ENCODE results near the gene CARD19.

DNA sequence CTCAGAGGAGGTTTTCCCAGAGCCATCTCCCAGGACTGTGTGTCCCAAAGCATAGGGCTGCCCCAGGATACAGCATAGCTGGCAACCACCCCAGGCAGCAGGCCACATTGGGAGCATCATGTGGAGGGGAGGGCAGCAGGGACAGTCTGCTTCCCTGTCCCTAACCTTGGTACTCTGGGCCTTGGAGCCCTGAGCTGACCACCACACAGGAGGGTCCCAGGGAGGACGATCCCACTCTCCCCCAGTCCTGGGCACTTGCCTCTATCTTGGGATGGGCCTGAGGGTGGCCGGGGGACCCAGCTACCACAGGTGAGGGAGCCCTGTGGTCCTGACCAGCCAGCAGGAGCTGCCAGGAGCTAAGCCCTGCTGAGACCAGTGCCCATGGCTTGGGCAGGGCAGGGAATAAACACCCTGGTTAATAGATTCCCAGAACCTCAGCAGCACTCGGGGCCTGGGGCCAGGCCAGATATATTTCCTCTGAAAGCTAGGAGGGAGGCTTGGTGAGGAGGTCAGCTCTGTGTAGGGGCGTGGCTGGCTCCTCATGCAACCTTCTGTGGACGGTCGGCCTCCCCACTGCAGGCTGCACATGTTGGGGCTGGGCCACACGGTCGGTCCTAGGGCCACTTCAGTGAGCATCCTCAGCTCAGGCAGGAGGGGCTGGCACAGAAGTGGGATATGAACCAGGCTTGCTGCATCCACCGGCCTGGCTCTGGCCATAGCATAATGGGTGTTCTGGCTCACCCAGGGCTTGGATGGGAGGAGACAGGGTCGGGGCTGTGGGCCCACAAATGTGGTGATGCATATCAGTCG is 33.9 kb downstream of the CARD19 start:
- TF ChIP-seq ZNF239 (CRISPR knock-in tag; IDR thresholded peaks at IDR 0.05) = no peak
- TF ChIP-seq, protein P1, sequence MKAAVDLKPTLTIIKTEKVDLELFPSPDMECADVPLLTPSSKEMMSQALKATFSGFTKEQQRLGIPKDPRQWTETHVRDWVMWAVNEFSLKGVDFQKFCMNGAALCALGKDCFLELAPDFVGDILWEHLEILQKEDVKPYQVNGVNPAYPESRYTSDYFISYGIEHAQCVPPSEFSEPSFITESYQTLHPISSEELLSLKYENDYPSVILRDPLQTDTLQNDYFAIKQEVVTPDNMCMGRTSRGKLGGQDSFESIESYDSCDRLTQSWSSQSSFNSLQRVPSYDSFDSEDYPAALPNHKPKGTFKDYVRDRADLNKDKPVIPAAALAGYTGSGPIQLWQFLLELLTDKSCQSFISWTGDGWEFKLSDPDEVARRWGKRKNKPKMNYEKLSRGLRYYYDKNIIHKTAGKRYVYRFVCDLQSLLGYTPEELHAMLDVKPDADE (conservative IDR thresholded peaks at IDR 0.05; ENCODE audit: control insufficient read depth, low read depth, low read length) = no peak
- no peak for TF ChIP-seq CXXC5 (CRISPR knock-in tag; IDR thresholded peaks at IDR 0.05)
- no peak for TF ChIP-seq IRF2 (CRISPR knock-in tag; IDR thresholded peaks at IDR 0.05)
- TF ChIP-seq, protein P2, sequence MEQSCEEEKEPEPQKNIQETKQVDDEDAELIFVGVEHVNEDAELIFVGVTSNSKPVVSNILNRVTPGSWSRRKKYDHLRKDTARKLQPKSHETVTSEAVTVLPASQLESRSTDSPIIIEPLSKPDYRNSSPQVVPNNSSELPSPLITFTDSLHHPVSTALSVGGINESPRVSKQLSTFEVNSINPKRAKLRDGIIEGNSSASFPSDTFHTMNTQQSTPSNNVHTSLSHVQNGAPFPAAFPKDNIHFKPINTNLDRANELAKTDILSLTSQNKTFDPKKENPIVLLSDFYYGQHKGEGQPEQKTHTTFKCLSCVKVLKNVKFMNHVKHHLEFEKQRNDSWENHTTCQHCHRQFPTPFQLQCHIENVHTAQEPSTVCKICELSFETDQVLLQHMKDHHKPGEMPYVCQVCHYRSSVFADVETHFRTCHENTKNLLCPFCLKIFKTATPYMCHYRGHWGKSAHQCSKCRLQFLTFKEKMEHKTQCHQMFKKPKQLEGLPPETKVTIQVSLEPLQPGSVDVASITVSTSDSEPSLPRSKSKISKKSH (CRISPR knock-in tag; IDR thresholded peaks at IDR 0.05) = no peak
- TF ChIP-seq, protein P3, sequence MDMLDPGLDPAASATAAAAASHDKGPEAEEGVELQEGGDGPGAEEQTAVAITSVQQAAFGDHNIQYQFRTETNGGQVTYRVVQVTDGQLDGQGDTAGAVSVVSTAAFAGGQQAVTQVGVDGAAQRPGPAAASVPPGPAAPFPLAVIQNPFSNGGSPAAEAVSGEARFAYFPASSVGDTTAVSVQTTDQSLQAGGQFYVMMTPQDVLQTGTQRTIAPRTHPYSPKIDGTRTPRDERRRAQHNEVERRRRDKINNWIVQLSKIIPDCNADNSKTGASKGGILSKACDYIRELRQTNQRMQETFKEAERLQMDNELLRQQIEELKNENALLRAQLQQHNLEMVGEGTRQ (CRISPR knock-in tag; IDR thresholded peaks at IDR 0.05) = no peak
- no peak for TF ChIP-seq HIVEP1 (CRISPR knock-in tag; IDR thresholded peaks at IDR 0.05)
- TF ChIP-seq ZNF766 (CRISPR knock-in tag; conservative IDR thresholded peaks at IDR 0.05) = no peak

Data from K562 (cell line).